GM18499 (cell line): ENCODE data around the gene CFLAR.
A peak's percentile ranks its signal among the peaks of the same experiment; 100 is the strongest.
"Not testable (repeated sequence)": the region's sequence is repeated elsewhere in the genome, so short reads cannot be mapped to it uniquely, and the experiment has no call there.

ENCODE experiments used
- ATAC-seq: cut with Tn5 transposase; IDR thresholded peaks from one replicate; pipeline ENCODE4 v1.9.1; 2021; ENCODE audit warnings: moderate number of reproducible peaks; ENCODE audit not compliant: insufficient read depth, unreplicated experiment

The CFLAR gene

DNA sequence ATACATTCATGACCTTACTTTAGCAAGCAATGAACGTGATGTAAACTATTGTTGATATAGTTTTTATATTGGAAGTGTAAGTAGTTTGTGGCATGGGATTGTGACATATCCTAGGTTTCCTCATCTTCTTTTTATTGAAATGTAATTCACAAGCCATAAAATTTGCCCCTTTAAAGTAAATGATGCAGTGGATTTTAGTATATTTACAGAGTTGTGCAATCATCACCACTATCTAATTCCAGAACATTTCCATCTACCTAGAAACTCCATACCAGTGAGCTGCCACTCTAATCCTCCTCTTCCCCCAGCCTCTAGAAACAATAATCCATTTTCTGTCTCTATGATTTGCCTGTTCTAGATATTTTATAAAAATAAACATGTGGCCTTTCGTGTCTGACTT lies 56.3 kb downstream of the CFLAR start:
- no peak for ATAC-seq

DNA sequence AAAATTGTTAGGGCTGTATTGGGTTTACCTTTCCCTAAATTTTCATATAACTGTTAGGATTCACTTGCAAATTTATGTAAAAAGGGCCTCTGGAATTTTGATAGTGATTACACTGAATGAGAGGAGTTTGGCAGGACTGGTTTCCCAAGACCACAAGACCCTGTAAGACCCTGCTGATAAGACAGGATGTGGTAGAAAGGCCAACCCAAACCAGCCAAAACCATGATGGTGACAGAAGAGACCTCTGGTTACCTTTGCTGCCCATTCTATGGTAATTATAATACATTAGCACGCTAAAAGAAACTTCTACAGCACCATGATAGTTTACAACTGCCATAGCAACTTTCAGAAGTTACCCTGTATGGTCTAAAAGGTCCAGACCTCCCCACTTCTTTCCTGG lies 58.7 kb downstream of the CFLAR start:
- ATAC-seq: no peak

DNA sequence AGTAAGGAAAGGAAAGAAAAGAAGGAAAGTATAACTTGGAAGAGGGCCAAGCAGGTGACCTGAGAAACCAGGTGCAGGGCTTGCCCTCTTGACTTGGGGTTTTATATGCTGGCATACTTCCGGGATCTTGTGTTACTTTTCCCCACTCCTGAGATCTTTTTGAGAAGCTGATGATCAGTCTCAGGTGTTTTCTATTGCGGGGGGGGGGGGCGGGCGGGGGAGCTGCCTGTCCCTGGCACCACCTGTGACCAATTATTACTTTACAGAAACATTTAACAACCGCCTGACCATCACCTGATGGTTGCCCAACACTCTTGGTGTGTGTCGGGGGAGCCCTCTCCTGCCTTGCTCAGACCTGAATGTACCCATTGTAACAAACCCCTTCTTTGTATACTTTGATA lies 60.1 kb downstream of the CFLAR start:
- no peak for ATAC-seq

DNA sequence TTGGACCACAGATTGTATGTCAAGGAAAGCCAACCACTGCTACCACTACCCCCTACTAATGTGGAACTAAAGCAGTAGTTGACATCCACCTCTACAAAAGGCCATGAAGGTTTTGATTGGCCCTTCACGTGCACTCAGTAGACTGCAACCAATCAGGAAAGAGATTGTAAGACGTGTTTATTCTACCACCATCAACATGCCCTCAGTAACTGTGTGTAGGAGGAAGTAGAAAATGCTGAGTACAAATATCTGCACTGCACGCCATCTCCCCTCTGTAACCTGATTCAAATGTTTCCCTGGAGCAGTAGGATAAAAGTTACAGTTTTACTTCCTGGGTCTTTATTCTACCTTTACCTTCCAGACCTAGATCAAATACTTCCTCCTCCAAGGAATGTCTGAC lies 64.0 kb downstream of the CFLAR start:
- no peak for ATAC-seq

DNA sequence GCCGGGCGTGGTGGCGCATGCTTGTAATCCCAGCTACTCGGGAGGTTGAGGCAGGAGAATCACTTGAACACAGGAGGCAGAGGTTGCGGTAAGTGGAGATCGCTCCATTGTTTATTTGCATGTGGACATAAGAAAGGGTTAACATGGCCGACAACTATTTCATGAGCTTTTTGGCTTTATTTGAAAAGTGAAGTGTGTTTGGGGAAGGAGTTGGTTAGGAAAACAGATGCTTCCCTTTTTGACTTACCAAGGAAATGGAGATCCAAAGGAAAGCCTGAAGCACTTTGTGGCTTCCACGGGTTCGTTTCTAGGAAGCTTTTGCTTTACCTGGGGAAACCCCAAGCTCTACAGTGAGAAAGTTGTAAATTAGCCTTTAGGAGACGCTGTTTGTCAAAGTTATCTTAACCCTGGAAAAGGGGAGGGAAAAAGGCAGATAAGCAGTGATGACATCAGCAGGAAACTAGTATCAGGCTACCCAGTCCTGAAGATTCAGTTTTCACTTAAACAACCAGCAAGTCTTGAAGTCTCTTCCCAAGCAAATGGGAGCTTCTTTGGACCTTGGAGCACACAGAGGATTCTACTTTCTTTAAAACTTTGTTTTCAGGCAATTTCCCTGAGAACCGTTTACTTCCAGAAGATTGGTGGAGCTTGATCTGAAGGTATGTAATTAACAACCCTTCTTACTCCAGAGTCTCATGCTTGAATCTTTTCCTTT lies 66.8 kb downstream of the CFLAR start, which contains the start of gene CASP10:
CASP10 (plus strand) TSS at position 492 of the 715 bp plus-strand sequence. CDS start 2,637 bp downstream, outside the sequence.
- ATAC-seq: peak; percentile 61

DNA sequence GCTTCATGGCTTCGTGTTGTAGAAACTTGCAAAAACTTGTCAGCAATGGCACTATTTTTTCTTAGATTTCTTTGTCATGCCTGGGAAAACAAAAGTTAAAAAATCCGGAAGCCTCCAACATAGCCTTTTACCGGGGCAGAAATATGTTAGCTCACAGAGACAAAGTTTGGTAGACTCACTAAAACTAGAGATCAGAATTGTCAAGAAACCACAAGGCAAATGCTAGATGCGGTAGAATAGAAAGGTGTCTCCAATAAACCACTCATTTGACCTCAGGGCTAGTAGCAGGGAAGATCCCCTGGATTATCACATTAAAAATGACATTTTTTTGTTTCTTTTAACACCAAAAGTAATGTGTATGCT lies 67.4 kb downstream of the CFLAR start:
- no peak for ATAC-seq

- ATAC-seq: not testable (repeated sequence)
These were observed 67.9 kb downstream of the CFLAR start for GRCh38 chr2:201183835-201184234.

GRCh38 chr2:201184248-201184647 lies 68.3 kb downstream of the CFLAR start:
- not testable (repeated sequence) for ATAC-seq

DNA sequence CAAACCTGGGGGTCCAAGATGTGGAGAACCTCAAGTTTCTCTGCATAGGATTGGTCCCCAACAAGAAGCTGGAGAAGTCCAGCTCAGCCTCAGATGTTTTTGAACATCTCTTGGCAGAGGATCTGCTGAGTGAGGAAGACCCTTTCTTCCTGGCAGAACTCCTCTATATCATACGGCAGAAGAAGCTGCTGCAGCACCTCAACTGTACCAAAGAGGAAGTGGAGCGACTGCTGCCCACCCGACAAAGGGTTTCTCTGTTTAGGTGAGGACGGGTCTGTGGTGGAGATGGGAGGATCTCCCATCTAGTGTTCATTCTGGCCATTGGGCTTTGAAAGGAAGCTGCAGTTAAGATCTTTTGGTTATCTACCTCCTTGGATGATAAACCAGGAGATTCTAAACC lies 69.9 kb downstream of the CFLAR start:
- ATAC-seq: no peak

- no peak for ATAC-seq
These were observed 71.0 kb downstream of the CFLAR start for GRCh38 chr2:201186982-201187381.

DNA sequence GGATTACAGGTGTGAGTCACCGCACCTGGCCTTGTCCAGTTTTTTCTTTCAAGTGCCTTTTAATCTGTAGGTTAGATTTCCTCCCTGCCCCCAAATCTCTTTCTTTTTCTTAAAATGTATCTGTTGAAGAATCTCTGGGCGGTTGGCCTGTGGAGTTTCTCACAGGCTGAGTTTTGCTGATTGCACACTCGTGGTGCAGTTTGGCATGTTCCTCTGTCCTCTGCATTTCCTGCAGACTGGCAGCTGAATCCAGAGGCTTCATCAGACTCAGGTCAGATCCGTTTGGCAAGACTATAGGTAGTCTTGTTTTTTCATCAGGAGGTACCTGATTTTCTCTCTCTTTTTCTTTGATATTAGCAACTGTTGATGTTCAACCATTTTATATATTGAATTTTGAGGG lies 72.5 kb downstream of the CFLAR start:
- no peak for ATAC-seq

DNA sequence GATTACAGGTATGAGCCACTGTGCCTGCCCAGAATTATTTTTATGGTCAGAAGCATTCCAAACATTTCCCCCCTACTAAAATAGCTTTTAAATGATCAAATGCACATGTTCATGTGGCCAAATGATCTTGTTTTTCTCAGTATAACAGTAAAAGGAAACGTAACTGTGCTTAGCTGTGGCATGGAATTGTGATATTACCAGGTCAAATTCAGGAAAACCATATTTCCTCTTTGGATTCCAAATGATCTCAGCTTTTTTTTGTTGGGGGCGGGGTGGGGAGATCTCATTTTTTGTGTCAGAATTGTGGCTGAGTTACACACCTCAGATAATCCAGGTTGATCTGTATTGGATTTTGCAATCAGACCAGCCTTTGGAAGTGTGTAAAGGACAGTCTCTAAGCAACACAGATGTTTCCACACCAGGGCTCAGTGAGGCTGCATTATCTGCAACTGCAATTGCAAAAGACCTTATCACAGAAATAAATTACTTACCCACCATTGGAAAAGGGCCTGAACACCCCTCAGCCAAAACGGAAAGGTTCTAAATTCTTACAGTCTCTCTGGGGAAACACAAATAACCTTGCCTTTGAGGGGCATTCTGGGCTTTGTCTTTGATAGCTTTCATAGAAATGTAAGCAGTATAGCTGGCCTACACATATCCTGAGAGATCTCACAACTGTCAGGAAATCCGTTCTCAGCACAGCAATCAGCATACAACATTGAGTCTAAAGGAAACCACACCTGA lies 75.3 kb downstream of the CFLAR start:
- no peak for ATAC-seq

DNA sequence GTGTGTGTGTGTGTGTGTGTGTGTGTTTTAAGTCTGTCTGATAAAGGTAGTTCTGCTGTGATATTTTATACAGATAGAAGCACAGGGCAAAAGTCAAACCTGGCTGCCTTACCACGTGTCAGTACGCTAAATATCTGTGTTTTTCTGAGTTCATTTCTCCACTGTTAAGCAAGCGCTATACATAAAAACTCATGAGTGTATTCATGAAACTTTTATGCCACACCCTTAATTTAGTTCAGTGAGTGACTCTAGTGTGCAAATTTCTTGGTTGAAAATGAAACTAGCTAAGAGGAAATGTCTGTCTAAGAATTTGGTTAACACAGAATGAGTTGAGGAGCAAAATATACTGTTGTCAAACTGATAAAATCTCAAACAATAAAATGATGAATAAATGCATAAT lies 78.1 kb downstream of the CFLAR start:
- peak; percentile 91 for ATAC-seq

- ATAC-seq: no peak
These were observed 79.4 kb downstream of the CFLAR start for GRCh38 chr2:201195331-201195730.

DNA sequence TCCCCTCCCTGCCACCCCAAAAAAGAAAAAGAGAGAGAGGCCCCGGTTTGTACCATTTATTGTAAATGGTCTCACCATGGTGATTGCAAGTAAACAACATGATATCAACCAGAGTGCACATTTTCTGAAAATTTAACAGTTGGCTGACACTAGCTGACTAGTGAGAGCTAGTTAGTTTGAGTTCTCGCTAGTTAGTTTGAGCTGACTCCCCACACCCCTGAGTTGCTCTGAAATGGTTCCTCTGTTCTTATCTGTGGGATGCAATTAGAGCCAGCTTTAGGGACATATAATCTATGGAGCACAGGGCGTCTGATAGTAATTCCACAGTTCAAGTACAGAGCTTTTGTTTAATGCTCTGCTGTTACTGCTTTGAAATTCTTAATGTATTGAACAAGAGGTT lies 80.0 kb downstream of the CFLAR start:
- no peak for ATAC-seq

- ATAC-seq: no peak
These were observed 80.8 kb downstream of the CFLAR start for GRCh38 chr2:201196803-201197202.

- no peak for ATAC-seq
These were observed 81.8 kb downstream of the CFLAR start for GRCh38 chr2:201197781-201198180.

GRCh38 chr2:201199847-201200246 lies 83.9 kb downstream of the CFLAR start:
- no peak for ATAC-seq

GRCh38 chr2:201200345-201200744 lies 84.4 kb downstream of the CFLAR start:
- no peak for ATAC-seq

DNA sequence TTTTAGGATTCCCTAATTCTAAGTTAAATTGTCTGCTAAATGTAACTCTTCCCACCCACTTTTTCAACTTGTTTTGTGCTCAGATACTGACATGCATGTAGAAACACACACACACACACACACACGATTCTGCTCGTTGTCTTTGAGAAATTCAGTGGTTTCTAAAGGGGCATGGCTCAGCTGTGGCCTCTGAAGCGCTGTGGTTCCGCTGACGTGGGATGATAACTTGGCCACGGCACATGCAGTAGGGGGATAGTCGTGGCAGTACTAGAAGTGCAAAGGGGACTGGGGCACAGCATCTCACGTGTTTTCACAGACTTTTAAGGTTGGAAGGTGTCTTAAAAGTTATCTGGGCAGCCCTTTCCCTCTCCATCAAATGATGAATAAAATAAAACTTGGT lies 85.4 kb downstream of the CFLAR start:
- ATAC-seq: no peak

- no peak for ATAC-seq
These were observed 88.1 kb downstream of the CFLAR start for GRCh38 chr2:201203916-201204654.
